ENCODE measurements around the gene MRAS.

Gene MRAS

DNA sequence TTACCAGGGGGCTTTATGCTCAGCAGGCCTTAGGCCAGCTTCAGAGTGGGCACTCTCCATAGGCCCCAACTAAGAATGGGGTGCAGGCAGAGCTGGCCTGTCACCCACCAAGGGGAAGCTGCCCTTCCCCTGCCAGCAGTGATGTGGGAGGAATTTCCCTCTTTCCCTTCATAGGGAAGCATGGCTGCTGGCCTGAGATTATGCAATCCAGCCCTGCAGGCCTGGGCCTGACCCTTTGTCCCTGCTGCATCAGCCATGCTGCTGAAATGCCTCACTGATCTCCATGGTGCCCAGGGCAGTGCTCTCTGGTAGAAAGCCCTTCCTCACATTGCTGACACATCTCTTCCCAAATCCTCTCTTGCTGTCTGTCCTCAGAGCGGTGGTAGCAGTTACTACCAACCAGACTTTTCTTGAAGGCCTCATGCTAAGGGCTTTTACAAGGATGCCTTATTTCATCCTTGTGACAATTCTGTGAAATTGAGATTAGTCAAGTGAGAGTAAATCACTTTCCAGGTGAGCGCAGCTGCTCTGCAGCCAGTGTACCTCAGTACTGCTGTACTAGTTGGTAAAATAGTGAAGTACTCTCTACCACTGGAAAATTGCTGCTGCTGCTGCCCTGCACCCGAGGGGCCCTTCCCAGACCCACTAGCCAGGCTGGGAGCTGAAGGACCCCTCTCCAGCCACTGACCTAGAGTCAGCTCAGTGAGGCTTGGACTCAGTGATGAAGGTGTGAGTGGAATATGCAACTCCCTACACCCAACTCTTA is 33.8 kb downstream of the MRAS start:
- no peak overlapping the region for H3K27ac ChIP-seq
- peak; percentile 34 for DNase-seq (ENCODE audit: low read depth, low spot score)

DNA sequence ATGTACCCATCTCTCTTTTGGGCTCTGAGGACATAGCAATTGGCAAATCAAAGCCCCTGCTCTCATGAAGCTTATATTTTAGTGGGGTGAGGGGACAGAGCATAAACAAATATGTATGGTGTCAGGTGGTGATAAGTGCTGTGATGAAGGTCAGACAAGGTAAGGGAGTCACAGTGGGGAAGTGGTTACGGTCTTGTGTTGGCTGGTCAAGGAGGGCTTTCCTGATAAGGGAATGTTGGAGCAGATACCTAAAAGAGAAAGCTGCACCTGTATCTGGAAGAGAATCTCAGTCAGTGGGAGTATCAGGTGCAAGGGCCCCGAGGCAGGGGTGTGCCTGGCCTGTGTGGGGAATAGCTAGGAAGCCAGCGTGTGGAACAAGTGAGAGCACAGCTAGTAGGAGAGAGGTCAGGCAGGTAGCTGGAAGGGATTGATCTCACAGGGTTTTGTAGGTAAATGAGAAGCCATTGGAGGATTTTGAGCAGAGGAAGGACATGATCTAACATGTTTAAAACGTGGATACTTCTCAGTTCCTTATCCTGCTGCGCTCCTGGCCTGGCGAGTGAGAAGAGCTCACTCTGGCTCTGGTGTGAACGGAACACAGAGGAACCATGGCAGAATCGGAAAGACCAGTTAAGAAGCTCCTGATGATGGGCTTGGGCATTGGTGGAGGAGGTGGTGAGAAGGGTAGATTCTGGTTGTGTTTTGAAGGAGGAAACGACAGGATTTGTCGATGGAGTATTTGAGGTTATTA is 35.5 kb downstream of the MRAS start:
- H3K27ac ChIP-seq: no peak overlapping the region
- DNase-seq (ENCODE audit: low read depth, low spot score): no peak

DNA sequence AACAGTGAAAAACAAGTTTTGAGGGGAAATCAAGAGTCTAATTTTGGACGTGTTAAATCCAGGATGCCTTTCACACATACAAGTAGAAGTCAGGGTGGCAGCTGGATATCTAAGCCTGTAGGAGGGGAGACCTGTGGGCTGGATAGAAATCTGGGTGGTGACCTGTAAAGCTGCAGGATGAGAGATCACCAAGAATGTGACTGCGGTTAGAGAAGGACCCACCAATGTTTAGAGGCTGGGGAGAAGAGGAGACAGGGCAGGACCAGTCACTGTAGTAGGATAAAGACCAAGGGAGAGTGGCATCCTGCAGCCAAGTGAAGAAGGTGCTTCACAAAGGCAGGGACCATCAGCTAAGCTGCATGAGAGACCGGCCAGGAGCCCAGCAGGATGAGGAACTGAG is 36.2 kb downstream of the MRAS start:
- no peak for DNase-seq (ENCODE audit: low read depth, low spot score)
- no peak overlapping the region for H3K27ac ChIP-seq

DNA sequence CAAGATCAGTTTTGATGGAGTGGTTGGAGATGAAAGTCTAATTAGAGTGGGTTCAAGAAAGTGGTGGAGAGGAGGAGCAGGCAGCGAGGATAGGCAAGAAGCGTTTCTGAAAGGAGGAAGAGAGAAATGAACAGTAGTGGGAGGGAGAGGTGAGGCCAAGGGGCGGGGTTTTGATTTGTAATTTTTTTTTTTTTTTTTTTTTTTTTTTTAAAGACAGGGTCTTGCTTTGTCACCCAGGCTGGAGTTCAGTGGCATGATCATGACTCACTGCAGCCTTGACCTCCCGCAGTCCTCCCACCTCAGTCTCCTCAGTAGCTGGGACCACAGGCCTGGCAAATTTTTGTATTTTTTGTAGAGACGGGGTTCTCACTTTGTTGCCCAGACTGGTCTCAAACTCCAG is 36.6 kb downstream of the MRAS start:
- H3K27ac ChIP-seq: no peak overlapping the region

DNA sequence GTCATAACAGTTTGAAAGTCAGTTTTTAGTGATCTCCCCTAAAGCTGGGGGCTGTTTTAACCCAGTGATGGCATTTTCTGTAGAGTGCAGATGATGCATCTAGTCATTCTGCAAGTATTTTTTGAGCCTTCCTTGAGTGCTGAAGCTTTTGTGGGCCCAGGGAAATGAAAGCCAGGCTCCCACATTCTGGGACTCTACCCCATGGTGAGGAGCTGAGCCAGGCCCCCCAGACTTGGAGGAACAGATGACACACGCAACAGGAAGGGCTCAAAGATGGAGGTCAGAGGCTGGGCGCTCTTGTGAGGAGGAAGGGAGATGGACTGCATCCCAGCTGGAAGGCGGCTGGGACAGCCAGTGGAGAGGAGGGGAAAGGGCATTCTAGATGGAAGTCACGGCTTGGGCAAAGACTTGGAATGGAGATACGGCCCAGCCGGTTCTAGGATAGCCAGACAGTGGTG is 40.8 kb downstream of the MRAS start:
- no peak for DNase-seq (ENCODE audit: low read depth, low spot score)
- H3K27ac ChIP-seq: no peak overlapping the region

More for the DNA sequence above, 36.6 kb downstream of the MRAS start:
- no peak for DNase-seq (ENCODE audit: low read depth, low spot score)

DNA sequence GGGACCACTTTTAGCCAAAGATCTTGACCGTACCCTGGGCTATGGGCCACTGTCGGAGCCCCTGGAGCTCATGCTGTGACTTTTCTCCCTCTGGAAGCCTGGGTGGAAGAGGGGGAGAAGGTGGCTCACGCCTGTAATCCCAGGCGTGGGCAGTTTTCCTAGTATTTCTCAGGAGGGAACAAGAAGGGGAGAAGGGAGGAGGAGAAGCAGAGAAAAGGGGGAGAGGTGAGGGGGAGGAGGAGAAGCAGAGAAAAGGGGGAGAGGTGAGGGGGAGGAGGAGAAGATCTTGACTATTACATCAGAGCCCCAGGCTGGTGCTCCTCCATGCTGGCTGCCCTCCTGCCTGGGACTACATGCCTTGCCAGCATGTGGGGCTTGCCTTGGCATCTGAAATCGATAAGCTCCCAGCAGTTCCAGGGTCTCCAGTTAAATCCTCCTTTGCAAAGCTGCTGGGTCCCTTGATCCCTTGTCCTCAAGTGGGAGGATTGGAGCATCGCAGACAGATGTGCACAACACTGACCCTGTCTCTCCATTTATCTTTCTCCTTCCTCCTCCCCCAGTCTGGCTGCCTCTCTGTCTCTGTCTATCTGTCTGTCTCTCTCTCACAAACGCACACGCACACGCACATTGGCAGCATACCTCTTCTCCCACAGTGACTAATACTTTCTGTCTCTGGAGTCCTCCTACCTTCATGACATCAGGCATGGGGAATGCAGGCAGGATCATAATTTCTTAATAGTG is 41.6 kb downstream of the MRAS start:
- peak; percentile 84 for DNase-seq (ENCODE audit: low read depth, low spot score)
- H3K27ac ChIP-seq: peak overlapping the region; percentile 24

DNA sequence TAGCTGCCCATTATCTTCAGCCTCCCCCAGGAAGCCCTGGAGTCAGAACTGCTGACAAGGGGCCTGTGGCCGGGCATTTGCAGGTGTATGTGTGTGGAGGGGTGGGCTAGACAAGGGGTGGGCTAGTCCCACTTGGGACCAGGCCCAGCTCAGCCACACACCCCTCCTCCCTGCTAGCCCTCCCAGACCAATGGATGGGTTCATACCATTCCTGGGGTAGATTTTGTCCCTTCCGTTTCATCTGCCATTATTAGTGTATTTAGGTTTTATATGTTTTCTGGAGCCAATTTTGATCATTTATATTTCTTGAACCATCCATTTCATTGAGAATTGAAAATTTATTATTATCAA is 42.2 kb downstream of the MRAS start:
- no peak for DNase-seq (ENCODE audit: low read depth, low spot score)
- peak overlapping the region; percentile 24 for H3K27ac ChIP-seq

DNA sequence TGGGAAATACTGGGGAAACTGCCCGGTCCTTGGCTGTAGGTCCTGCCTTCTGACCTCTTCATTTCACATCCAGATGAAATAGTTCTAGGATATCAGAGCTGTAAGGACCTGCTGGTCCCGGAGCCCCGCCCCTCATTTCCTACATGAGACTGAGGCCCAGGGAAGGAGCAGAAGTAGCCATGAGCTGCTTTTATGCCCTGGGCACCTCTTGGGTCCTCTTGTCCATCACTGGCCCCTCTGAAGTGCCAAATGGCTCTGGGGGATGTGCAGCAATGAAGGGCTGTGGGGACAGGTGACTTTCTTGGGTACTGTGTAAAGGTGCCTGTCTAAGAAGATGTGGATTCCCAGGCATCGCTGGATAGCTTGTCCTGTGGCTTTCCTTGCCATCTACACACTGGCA is 45.8 kb downstream of the MRAS start:
- no peak for DNase-seq (ENCODE audit: low read depth, low spot score)
- H3K27ac ChIP-seq: no peak overlapping the region

DNA sequence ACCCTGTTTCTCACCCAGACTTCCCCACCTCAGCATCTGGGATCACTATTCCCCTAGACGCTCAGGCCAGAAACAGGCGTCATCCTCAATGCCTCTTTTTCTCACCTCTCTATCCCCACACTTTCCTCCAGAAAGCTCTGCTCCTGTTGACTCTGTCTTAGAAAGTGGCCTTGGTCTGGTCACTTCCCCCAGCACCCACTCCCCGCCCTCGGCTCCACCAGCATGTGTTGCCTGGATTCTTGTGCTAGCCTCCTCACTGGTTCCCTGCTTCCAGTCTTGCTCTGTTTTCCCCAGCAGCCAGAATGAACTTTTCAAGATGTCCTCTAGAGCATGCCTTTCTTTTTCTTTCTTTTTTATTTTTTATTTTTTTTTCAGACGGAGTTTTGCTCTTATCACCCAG is 46.3 kb downstream of the MRAS start:
- DNase-seq (ENCODE audit: low read depth, low spot score): no peak
- no peak overlapping the region for H3K27ac ChIP-seq

DNA sequence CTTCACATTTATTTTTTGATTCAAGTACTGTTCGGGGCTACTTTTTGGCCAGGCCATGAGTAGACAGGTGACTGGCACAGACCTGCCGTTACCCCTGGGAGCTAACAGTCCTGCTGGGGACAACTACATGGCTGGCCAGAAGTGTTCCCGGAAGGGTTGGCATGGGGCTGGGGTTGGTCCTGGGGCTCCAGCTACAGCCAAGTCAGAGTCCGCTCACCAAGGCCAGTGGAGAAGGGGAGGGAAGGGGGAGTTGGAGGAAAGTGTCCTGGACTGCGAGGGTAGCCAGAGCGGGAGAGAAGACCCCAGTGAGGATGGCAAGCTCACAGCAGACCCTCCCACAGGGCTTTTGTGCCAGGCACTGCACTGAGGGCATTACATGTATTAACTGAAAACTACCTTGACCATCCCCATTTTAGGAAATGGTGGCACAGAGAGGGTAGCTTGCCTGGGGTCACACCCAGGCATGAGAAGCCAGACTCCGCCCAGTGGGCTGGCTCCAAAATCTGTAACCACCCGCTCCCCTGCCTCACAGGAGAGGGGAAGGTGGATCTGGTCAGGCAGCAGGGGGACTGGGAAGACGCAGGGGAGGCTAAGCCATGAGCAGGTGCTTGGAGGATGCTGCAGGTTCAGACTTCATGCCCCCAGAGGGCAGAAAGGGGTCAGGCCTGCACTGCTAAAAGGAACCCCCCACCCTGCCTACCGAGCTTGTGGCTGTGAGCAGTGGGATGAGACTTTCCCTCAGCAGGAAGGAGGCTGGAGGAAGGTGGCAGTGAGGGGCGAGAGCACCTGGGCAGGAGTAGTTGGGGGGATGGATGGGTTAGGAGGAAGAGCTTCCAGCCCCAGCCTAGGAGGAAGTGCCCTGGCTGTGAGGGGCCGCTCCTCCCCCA is 47.7 kb downstream of the MRAS start:
- H3K27ac ChIP-seq: no peak overlapping the region
- no peak for DNase-seq (ENCODE audit: low read depth, low spot score)

DNA sequence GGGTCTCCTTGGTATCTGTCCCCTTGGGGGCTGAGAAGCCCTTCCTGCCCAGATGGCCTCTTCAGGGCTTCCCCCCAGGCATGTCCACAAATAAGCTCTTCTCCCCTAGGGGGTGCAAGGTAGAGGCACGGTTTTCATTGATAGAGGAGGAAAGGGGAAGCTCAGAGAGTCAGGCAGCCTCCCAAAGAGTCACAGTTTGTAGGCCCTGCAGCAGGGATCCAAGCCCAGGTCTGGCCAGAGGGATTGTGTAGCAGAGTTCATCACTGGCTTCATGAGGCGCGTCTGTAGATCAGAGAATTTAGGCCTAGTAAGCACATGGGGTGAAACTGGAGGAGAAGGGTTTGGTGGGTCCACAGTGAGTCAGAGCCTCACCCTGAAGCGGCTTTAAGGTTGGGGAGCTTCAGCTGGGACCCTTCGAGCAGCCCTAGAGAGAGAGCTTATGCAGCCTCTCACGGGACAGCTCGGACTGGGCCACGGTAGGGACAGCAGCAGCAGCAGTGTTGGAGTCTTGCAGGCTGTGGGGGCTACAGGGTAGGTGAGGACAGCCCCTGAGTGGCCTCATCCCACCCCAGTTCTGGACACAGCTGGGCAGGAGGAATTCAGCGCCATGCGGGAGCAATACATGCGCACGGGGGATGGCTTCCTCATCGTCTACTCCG is 48.5 kb downstream of the MRAS start:
- no peak for DNase-seq (ENCODE audit: low read depth, low spot score)
- H3K27ac ChIP-seq: no peak overlapping the region

DNA sequence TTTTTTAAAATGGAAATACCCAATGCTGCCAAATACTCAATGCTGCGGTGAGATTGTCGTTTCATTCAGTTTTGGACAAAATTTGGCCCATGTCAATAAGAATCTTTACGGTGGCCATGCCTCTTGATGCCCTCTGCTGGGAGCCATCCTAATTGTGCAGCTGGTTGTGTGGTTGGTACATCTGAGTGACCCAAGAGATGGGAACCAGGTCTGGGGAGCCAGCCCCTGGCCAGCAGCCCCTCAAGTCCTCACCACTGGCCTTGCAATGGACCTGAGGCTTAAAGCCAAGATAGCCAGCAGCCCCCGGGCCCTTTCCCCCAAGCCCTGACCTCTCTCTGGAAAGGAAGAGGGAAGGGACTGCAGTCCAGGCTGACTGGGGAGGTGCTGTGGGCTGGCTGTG is 49.6 kb downstream of the MRAS start:
- no peak overlapping the region for H3K27ac ChIP-seq
- DNase-seq (ENCODE audit: low read depth, low spot score): no peak

DNA sequence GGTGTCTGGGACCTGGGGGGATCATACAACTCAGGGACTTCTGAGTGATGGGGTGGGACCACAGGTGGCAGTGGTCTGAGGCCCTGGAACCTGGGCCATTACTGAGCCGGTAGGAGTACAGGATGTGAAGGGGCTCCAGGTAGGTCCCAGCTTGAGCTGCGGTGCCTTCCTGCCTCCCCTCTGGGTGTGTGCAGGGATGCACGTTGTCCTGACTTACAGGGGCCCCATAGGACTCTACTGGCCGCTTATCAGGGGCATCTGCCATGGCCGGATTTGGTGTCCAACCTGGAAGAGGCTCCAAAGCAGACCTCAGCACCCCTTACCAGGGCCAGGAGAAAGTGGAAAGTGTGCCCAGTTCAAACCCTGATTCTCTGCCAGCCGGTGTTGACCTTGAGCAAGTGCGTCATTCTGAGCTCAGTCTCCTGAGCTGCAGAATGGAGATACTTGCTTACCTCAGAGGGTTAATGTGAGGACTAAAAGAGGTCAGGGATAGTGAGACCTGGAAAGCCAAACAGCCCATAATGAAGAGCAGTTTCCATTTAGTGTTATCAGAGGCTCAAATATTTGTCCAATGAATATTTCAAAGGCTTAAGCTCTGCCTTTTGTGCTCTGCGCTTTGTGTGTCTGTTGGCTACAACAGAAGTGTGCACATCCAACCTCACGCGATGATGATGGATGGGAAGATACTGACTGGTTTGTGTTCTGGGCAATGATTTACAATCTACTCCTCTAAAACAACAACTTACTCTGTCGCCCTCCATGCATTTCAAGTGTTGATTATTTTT is 50.6 kb downstream of the MRAS start:
- H3K27ac ChIP-seq: no peak overlapping the region

DNA sequence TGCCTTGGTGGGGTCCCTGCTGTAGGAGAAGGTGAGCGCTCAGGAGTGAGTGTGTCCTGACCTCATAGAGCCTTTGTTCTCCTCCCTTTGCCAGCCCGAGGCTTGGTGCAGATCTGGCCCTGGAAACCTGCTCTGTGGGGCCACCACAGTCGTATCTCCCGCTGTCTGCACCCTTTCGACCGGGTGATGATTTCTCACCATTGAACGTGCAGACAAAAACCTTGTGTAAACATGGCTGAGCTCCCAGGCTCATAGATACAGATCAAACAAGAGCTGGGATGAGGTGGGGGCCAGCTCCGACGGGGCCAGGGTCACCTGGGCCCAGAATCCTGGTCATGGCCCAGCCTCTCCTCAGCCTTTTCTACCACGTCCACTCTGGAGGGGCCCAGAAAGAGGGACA is 51.4 kb downstream of the MRAS start:
- H3K27ac ChIP-seq: no peak overlapping the region
- DNase-seq (ENCODE audit: low read depth, low spot score): no peak

More for the DNA sequence above, 50.6 kb downstream of the MRAS start:
- DNase-seq (ENCODE audit: low read depth, low spot score): no peak

DNA sequence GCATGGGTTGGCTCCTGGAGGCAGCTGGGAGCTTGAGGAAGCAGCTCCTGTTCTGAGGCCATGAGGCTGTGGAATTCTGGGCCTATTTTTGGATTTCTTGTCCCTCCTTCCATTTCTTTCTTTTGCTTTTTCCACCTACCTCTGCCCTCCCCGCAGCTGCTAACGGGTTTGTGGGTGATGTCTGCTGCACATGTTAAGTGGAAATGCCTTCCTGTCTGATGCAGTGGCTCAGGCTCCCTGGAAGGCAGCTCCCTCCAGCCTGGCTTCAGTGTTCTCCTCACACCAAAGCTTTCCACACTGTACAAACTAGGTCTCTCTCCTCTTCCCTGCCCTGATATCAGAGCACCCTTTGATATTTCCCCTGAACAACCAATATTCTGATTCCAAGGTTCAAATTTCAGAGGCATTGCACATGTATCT is 52.3 kb downstream of the MRAS start:
- no peak overlapping the region for H3K27ac ChIP-seq
- no peak for DNase-seq (ENCODE audit: low read depth, low spot score)

DNA sequence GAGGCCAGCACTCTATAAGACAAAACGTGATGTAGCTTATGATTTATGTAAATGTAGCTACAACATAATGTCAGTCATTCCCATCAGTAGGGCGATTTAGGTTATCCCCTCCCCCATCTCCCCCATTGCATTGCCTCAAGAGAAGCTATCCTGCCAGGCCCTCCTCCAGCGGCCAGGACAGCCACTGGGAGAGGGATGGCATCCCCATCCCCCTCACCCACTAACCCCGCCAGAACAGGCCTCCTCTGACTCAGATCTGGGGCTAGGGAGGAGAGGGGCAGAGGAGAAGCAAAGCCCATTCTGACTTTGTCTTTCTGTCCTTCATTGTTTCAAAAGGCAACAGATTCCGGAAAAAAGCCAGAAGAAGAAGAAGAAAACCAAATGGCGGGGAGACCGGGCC is 53.5 kb downstream of the MRAS start:
- no peak overlapping the region for H3K27ac ChIP-seq
- no peak for DNase-seq (ENCODE audit: low read depth, low spot score)

DNA sequence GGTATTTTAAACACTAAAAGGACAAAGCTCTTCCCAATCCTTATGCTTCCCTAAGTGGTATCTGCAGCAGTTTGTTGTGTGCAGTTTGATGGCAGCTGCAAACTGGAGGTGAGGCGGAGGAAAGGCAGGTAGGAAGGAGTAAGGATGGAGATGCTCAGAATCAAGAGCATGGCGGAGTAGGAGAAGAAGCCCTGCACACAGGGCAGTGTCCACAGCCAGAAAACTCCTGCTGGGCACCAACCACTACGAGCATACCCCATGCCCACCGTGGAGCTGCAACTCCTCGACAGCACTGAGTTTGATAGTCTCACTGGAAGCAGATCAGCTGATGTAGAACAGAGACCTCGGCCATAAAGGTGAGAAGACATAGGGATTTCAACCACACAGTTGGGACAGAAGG is 55.7 kb downstream of the MRAS start:
- no peak for DNase-seq (ENCODE audit: low read depth, low spot score)
- H3K27ac ChIP-seq: no peak overlapping the region

DNA sequence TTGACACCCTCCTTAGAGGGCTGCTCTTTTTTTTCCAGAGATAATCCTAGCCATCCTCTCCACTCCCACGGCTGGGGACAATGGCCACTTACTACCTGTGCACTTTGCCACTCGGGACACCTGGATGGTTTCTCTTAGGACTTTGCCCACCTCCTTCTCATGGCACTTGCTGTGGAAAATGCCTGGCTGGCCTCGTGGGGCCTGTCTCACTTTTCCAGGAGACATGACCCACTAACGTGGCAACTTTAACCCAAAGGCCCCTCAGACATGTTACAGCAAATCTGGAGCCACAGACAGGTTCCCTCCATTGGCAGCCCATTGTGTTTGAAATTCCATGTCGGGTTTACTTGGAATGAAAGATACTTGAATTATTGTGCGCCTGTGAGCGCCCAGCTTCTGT is 56.6 kb downstream of the MRAS start:
- DNase-seq (ENCODE audit: low read depth, low spot score): no peak
- no peak overlapping the region for H3K27ac ChIP-seq

DNA sequence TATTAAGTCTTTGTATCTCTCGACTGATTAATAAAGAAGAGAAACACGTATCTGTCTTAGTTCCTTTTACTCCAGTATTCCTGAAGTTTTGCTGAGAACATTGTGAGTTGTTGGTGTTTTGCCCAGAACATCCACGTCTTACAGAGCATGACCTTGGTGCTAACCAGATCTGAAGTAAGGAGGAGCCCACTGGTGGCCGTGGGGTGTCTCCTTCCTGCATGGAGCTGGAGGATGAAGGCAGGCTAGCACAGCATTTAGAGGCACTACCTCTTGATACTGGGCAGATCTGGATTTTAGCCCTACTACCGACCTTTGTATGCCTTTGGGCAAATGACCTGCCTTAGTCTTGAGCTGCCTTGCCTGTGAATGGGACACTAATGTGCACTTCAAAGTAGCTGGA is 57.1 kb downstream of the MRAS start:
- DNase-seq (ENCODE audit: low read depth, low spot score): no peak
- no peak overlapping the region for H3K27ac ChIP-seq

Measured in epithelial cell of prostate (primary cell).